ENCODE data around the gene NRIP1. TPM values are rescaled to one million over a fixed set of nuclear protein-coding genes. Genes with fewer than 3 reads are reported as not detected.

The NRIP1 gene
- total RNA-seq, 4 donors from 2014 or later, result 37.2 to 86.3 (median 60.7) TPM

DNA sequence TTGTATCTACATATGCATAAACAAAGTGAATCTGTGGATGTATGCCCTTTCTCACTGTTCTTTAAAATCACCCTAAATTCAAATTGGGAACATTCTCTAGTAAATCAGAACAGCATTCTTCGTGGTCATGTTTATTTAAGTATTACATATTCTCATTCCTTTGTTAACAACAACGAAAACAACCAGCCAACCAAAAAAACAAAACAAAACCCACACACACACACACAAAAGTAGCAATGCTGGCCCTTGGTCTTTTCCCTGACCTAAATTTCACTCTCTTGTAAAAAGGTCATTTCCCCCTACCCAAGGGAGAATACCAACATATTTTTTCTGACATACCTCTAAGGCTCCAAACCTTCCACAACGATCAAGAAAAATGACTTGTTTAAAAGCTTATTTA is 102.6 kb downstream of the NRIP1 start:
- ATAC-seq (ENCODE audit: low FRiP score), result no peak
- TF ChIP-seq, protein P1, sequence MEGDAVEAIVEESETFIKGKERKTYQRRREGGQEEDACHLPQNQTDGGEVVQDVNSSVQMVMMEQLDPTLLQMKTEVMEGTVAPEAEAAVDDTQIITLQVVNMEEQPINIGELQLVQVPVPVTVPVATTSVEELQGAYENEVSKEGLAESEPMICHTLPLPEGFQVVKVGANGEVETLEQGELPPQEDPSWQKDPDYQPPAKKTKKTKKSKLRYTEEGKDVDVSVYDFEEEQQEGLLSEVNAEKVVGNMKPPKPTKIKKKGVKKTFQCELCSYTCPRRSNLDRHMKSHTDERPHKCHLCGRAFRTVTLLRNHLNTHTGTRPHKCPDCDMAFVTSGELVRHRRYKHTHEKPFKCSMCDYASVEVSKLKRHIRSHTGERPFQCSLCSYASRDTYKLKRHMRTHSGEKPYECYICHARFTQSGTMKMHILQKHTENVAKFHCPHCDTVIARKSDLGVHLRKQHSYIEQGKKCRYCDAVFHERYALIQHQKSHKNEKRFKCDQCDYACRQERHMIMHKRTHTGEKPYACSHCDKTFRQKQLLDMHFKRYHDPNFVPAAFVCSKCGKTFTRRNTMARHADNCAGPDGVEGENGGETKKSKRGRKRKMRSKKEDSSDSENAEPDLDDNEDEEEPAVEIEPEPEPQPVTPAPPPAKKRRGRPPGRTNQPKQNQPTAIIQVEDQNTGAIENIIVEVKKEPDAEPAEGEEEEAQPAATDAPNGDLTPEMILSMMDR (IDR thresholded peaks at IDR 0.05), result no peak
- DNase-seq (ENCODE audit: low spot score), result no peak

DNA sequence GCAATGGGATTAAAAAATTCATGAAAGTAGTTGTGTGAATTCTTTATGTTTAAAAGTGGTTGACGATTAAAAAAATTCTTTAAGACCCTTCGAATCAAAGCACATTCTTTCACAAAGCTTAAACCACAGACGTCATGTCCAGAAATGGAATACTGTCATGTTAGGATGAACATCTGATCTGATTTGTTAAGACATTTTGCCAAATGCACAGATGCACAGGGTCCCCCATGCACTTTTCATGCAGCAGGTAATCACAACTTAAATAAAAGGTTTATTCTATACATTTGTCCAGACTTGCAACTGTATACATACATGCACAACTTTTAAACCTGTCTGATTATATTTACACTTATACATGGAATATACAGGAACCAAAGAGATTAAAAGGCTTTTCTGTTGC is 103.3 kb downstream of the NRIP1 start:
- no peak for DNase-seq (ENCODE audit: low spot score)
- TF ChIP-seq, protein P1 (IDR thresholded peaks at IDR 0.05), result no peak
- ATAC-seq (ENCODE audit: low FRiP score), result no peak

DNA sequence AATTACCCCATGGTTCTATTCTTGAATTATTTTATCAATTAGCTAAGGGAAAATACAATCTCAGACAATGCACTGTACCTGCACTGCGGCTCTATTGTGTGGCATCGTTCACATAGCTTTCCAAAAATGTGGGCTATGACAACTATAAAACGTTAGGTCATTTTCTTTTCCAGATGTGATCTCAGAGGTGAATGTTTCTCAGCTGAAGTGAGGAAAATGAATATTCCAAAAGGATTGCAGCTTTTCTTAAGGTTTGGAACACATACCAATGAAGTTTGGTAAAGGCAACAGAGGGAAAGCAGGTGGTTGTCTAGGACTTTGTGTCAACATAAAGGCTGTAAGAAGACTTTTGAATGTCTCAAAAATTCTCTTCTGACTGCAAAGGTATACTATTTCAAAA is 105.5 kb downstream of the NRIP1 start:
- no peak for ATAC-seq (ENCODE audit: low FRiP score)
- TF ChIP-seq, protein P1 (IDR thresholded peaks at IDR 0.05), result no peak
- no peak for DNase-seq (ENCODE audit: low spot score)

DNA sequence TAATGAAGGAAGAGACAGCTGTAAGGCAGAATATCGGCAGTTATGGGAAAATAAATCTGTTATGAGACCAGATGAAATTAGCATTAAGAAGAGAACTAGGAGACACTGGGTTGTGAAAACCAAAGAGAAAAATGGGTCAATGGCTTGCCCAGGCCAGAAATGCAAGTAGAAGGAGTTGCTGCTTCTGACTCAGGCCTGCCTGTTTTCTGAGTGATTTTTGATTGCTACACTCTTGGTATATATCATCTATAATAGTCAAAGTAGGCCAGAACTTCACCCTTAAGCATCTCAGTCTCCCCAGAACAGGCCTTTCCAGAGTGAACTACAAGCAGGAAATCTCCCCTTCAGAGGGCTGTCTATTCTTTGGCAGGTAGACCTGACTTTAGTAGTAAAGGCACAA is 107.0 kb downstream of the NRIP1 start:
- DNase-seq (ENCODE audit: low spot score) (no peak), ATAC-seq (ENCODE audit: low FRiP score) (no peak)
- TF ChIP-seq, protein P1 (IDR thresholded peaks at IDR 0.05), result no peak

DNA sequence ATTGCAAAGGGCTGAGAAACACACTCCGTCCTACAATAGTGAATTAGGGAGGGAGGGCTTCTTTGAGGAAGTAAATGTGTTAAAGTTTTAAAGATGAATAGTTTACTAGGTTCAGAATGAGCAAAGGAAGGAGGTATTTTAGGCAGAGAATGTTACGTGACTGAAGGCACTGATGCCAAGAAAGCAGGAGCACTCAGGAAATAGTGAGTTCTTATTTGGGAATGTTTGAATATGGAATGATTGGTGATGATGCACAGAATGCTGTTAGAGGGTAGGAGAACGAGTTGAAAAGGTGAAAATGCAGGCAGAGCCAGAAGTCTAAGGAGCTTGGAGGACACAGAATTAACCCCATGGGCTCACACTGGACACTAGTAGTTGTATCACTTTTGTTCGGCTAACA is 108.0 kb downstream of the NRIP1 start:
- no peak for DNase-seq (ENCODE audit: low spot score)
- TF ChIP-seq, protein P1 (IDR thresholded peaks at IDR 0.05), result no peak
- no peak for ATAC-seq (ENCODE audit: low FRiP score)

DNA sequence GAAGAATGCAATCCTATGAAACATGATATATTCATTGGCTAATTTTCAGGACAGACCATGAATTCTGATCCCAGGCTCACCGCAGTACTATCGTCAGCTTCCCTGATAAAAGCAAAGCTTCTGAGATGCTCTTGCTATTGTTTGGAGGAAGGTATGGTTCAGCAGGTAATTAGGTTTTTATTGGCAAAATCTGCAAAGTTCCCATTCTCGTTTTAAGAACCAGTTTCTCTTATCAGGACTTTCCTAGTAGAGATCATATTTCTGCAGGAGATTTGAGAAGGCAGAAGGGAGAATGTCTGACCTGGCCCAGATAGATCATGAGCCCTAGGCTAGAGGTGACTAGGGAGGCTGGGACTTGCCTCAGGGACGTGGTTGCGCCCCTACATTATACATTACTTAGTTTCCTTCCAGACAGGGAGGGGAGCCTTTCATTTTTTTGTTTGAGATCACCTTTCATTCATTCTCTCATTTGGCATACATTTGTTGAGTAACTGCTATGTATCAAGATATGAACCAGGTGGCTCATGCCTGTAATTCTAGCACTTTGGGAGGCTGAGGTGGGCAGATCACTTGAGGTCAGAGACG is 108.8 kb downstream of the NRIP1 start:
- ATAC-seq (ENCODE audit: low FRiP score) (no peak), DNase-seq (ENCODE audit: low spot score) (no peak)
- TF ChIP-seq, protein P1 (IDR thresholded peaks at IDR 0.05), result no peak

DNA sequence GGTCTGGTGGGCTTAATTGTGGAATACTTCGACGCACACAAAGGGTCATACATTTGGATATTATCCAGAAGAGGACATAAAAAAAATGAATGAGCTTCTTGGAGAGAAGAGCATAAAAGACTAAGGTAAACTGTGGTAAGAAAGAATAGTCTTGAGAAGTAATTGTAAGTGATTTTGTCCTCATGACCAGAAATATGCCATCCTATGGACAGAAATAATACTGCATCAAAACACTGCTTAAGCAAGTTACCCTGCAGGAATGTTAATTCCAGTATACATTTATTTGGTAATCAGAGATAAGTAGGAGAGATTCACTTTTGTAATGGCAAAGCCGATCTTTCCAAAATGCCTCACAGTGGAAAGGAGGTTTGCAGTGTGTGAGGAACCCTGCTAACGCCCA is 111.9 kb downstream of the NRIP1 start:
- DNase-seq (ENCODE audit: low spot score), result no peak
- ATAC-seq (ENCODE audit: low FRiP score), result no peak
- TF ChIP-seq, protein P1 (IDR thresholded peaks at IDR 0.05), result no peak
